ENCODE data around the gene AQP12A.

AQP12A gene

GRCh38 chr2:240745962-240746361 lies 54.3 kb downstream of the AQP12A start:
- no peak for TF ChIP-seq CTCF (IDR thresholded peaks at IDR 0.05; ENCODE audit: insufficient read depth, low read length, poor library complexity, severe bottlenecking)
- no peaks in the 10 kb centered on the region for H3K36me3 ChIP-seq (ENCODE audit: control insufficient read depth, insufficient read depth, low read length)

GRCh38 chr2:240746671-240747070 lies 55.0 kb downstream of the AQP12A start:
- H3K4me3 ChIP-seq (replicated peaks; ENCODE audit: low read depth, low read length): no peak overlapping the region
- no peak for DNase-seq (ENCODE audit: extremely low read depth, insufficient read length)
- no peaks in the 10 kb centered on the region for H3K36me3 ChIP-seq (ENCODE audit: control insufficient read depth, insufficient read depth, low read length)
- no peak for TF ChIP-seq CTCF (IDR thresholded peaks at IDR 0.05; ENCODE audit: insufficient read depth, low read length, poor library complexity, severe bottlenecking)
- H3K27me3 ChIP-seq (replicated peaks; ENCODE audit: control insufficient read depth, insufficient read depth, low read length): no peaks in the 10 kb centered on the region; the same call in 1 of the 2 replicates

More at GRCh38 chr2:240745962-240746361, 54.3 kb downstream of the AQP12A start:
- H3K4me3 ChIP-seq (replicated peaks; ENCODE audit: low read depth, low read length): no peak overlapping the region
- DNase-seq (ENCODE audit: extremely low read depth, insufficient read length): no peak
- H3K27me3 ChIP-seq (replicated peaks; ENCODE audit: control insufficient read depth, insufficient read depth, low read length): no peaks in the 10 kb centered on the region; the same call in 1 of the 2 replicates

GRCh38 chr2:240747256-240747655 lies 55.6 kb downstream of the AQP12A start:
- no peak for DNase-seq (ENCODE audit: extremely low read depth, insufficient read length)
- H3K4me3 ChIP-seq (replicated peaks; ENCODE audit: low read depth, low read length): no peak overlapping the region
- no peaks in the 10 kb centered on the region for H3K36me3 ChIP-seq (ENCODE audit: control insufficient read depth, insufficient read depth, low read length)
- TF ChIP-seq CTCF (IDR thresholded peaks at IDR 0.05; ENCODE audit: insufficient read depth, low read length, poor library complexity, severe bottlenecking): no peak
- no peaks in the 10 kb centered on the region; the same call in 1 of the 2 replicates for H3K27me3 ChIP-seq (replicated peaks; ENCODE audit: control insufficient read depth, insufficient read depth, low read length)

Data from GM06990 (cell line).